HG02763 (cell line): ENCODE results near the gene MOB3C.

Experiments
- ATAC-seq: cut with Tn5 transposase; IDR thresholded peaks from one replicate; pipeline ENCODE4 v1.9.1; 2021; ENCODE audit warnings: mild to moderate bottlenecking, moderate library complexity; ENCODE audit not compliant: unreplicated experiment

Gene MOB3C

GRCh38 chr1:46607345-46608130 is 9.1 kb downstream of the MOB3C start:
- ATAC-seq, result no peak

- ATAC-seq, result no peak
Measured at GRCh38 chr1:46606255-46606965, 10.2 kb downstream of the MOB3C start.

GRCh38 chr1:46605232-46605631 is 11.4 kb downstream of the MOB3C start:
- ATAC-seq, result no peak

GRCh38 chr1:46603858-46604549 is 12.6 kb downstream of the MOB3C start, which contains the start of gene MKNK1:
TSS of gene MKNK1 (minus strand) at chr1:46604268. CDS start at chr1:46583327, 20,941 bp downstream.
- ATAC-seq, result peak; percentile 97

- no peak for ATAC-seq
Measured at GRCh38 chr1:46603481-46603857, 13.1 kb downstream of the MOB3C start.

GRCh38 chr1:46601257-46602007 is 15.2 kb downstream of the MOB3C start:
- ATAC-seq, result no peak

- no peak for ATAC-seq
Measured at GRCh38 chr1:46599059-46599970, 17.3 kb downstream of the MOB3C start.

- ATAC-seq, result no peak
Measured at GRCh38 chr1:46596846-46597245, 19.8 kb downstream of the MOB3C start.

- ATAC-seq, result no peak
Measured at GRCh38 chr1:46596036-46596435, 20.6 kb downstream of the MOB3C start.

GRCh38 chr1:46595127-46595526 is 21.5 kb downstream of the MOB3C start:
- no peak for ATAC-seq

- ATAC-seq, result no peak
Measured at GRCh38 chr1:46594063-46594462, 22.5 kb downstream of the MOB3C start.

- no peak for ATAC-seq
Measured at GRCh38 chr1:46592823-46593222, 23.8 kb downstream of the MOB3C start.

GRCh38 chr1:46589529-46589928 is 27.1 kb downstream of the MOB3C start:
- no peak for ATAC-seq

- ATAC-seq, result no peak
Measured at GRCh38 chr1:46587069-46587468, 29.5 kb downstream of the MOB3C start.

- ATAC-seq, result no peak
Measured at GRCh38 chr1:46585312-46585938, 31.2 kb downstream of the MOB3C start.

- no peak for ATAC-seq
Measured at GRCh38 chr1:46583494-46583893, 33.1 kb downstream of the MOB3C start.

- no peak for ATAC-seq
Measured at GRCh38 chr1:46582972-46583371, 33.6 kb downstream of the MOB3C start.

GRCh38 chr1:46581681-46582455 is 34.7 kb downstream of the MOB3C start:
- ATAC-seq, result no peak
